Stimulated activated CD8-positive, alpha-beta memory T cell treated with anti-CD3 and anti-CD28 coated beads, Interleukin-15, amount 100 ng/mL, for 1 hour (primary cell): ENCODE measurements around the gene SPATA12.

Source experiments
- DNase-seq: peaks from one replicate; pipeline ENCODE4 v3.0.0-alpha.2; 2020; ENCODE audit warnings: low read depth

The SPATA12 gene

GRCh38 chr3:57116501-57116900, 56.0 kb downstream of the SPATA12 start:
- DNase-seq: no peak

GRCh38 chr3:57118254-57118653, 57.8 kb downstream of the SPATA12 start:
- DNase-seq: no peak

GRCh38 chr3:57120040-57120439, 59.6 kb downstream of the SPATA12 start:
- no peak for DNase-seq

GRCh38 chr3:57120451-57121174, 60.1 kb downstream of the SPATA12 start:
- no peak for DNase-seq
